HG03097 (cell line): Measurements from ENCODE around the gene GABRR3.

Experiments
- ATAC-seq: cut with Tn5 transposase; IDR thresholded peaks from one replicate; pipeline ENCODE4 v1.9.1; 2021; ENCODE audit not compliant: unreplicated experiment, low FRiP score

The GABRR3 gene

GRCh38 chr3:98035208-98035607 lies at the start of gene GABRR3:
GABRR3 (minus strand) TSS chr3:98035315; CDS start chr3:98034987, 328 bp downstream.
- ATAC-seq: no peak

GRCh38 chr3:98073486-98073885 lies 38.4 kb upstream of the GABRR3 start:
- no peak for ATAC-seq

GRCh38 chr3:98070840-98071239 lies 35.7 kb upstream of the GABRR3 start:
- no peak for ATAC-seq

- ATAC-seq: no peak
These were observed 33.7 kb upstream of the GABRR3 start for GRCh38 chr3:98068824-98069223.

GRCh38 chr3:98058244-98058960 lies 23.3 kb upstream of the GABRR3 start:
- ATAC-seq: no peak

- no peak for ATAC-seq
These were observed 22.5 kb upstream of the GABRR3 start for GRCh38 chr3:98057631-98058030.

GRCh38 chr3:98056035-98056434 lies 20.9 kb upstream of the GABRR3 start:
- no peak for ATAC-seq

- ATAC-seq: no peak
These were observed 14.2 kb upstream of the GABRR3 start for GRCh38 chr3:98049271-98049670.

- no peak for ATAC-seq
These were observed 13.5 kb upstream of the GABRR3 start for GRCh38 chr3:98048586-98048985.

- no peak for ATAC-seq
These were observed 6.2 kb upstream of the GABRR3 start for GRCh38 chr3:98041350-98041749.

- peak; percentile 97 for ATAC-seq
These were observed 4.4 kb upstream of the GABRR3 start for GRCh38 chr3:98039322-98040024.

GRCh38 chr3:98038876-98039275 lies 3.8 kb upstream of the GABRR3 start:
- no peak for ATAC-seq

GRCh38 chr3:98038286-98038685 lies 3.2 kb upstream of the GABRR3 start:
- ATAC-seq: no peak

GRCh38 chr3:98034486-98034885 lies 629 bp downstream of the GABRR3 start:
- no peak for ATAC-seq

GRCh38 chr3:98034036-98034435 lies 1.1 kb downstream of the GABRR3 start:
- no peak for ATAC-seq

GRCh38 chr3:98032904-98033303 lies 2.2 kb downstream of the GABRR3 start:
- ATAC-seq: no peak

- ATAC-seq: no peak
These were observed 2.9 kb downstream of the GABRR3 start for GRCh38 chr3:98032265-98032664.

- ATAC-seq: no peak
These were observed 6.0 kb downstream of the GABRR3 start for GRCh38 chr3:98029083-98029482.

- peak; percentile 28 for ATAC-seq
These were observed 8.0 kb downstream of the GABRR3 start for GRCh38 chr3:98027085-98027446.

- ATAC-seq: peak; percentile 73
These were observed 8.6 kb downstream of the GABRR3 start for GRCh38 chr3:98026425-98027084.

GRCh38 chr3:98025392-98025945 lies 9.6 kb downstream of the GABRR3 start:
- ATAC-seq: no peak
